DND-41 (cell line): ENCODE measurements around the gene HDAC8.

Experiments used
- CTCF ChIP-seq: IDR thresholded peaks from 2 replicates; pipeline ENCODE4 v1.5.1; 2012; ENCODE audit warnings: borderline replicate concordance, low read length, moderate library complexity, mild to moderate bottlenecking; ENCODE audit not compliant: poor library complexity, severe bottlenecking; ENCODE audit errors: extremely low read depth
- EZH2 ChIP-seq: IDR thresholded peaks from 3 replicates; pipeline ENCODE4 v1.6.1; 2012; ENCODE audit warnings: borderline replicate concordance, low read depth, mild to moderate bottlenecking, moderate library complexity, low read length, inconsistent platforms; ENCODE audit not compliant: severe bottlenecking

- TF ChIP-seq EZH2 = no peak
- no peak for TF ChIP-seq CTCF
Observed at GRCh38 chrX:72387247-72387646, 185.4 kb downstream of the HDAC8 start.
